ENCODE data around the gene LYPD6B.

The LYPD6B gene

DNA sequence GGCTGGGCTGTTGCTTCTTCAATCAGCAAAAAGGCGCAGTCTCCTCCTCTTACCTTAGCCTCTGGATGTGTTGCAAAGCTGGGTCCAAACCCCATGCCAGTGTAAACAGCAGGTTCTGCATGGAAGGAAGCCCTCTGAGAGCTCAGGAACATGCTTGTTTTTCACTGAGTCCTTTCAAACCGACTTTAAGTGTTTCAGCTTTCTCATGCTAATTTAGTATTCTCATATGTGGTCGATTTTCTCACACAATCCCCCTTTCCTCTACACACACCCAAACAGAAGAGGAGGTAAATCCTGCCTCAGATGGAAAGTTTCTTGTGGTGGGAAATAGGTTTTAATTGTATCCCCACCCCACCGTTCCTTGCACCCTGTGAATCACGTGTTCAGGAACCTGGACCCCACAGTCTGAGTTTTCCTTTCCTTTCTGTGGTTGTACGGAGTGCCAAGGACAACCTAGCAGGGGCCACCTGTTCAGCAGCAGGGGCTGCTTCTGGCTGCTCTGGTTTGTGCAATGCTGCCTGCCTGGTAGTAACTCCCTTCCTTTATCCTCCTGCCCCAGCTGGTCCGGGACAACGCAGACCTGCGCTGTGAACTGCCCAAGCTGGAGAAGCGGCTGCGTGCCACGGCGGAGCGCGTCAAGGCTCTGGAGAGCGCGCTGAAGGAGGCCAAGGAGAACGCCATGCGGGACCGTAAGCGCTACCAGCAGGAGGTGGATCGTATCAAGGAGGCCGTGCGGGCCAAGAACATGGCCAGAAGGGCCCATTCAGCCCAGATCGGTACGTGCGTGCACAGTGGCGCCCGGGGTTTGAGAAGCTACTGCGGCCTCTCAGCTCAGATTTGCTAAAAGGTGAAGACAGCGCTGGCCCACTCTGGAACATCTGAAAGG lies 28.7 kb upstream of the LYPD6B start:
- in situ Hi-C loops (cut with HindIII; ENCODE audit: low sequenced_read_pairs): loop anchor here (25.0 kb wide), 1 partner anchor 552 kb away; no protein-coding TSS in a partner anchor

DNA sequence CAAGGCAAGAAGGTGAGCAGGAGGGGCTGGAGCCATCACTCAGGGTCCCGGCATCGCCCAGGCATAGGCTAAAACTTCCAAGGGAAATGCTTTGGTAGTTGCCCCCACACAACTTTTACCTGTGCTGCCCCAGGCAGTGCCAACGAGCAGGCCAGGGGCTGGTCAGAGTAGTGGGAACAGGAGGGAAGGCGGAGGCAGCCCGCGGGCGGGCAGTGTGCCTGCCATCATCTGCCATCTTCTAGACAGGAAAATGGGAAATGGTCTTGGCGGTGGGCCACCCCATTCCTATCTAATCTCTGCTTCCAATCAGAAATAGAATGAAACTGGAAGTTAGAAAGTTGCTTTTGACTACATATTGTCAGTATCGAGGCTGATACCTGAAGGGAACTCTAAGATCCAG lies 26.0 kb upstream of the LYPD6B start:
- in situ Hi-C loops (cut with HindIII; ENCODE audit: low sequenced_read_pairs): loop anchor here (25.0 kb wide), 1 partner anchor 550 kb away; no protein-coding TSS in a partner anchor

DNA sequence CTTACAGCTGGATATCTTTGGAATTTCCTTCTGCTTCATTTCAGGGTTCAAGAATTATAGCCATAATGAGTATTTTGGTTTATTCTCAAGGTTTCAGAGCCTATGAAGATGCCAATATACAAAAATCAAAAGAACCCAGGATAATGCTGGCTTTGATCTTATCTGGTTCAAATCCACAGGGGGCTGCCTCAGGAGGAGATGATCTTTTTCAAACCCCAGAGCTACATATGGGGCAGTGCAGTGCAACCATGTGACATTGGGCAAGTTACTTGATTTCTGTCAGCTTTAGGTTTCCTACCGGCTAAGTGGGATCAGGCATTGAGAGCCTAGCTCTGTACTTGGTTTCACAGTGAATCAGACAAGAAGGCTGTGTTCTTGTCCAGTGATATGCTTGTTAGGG lies 23.0 kb upstream of the LYPD6B start:
- in situ Hi-C loops (cut with HindIII; ENCODE audit: low sequenced_read_pairs): loop anchor here (25.0 kb wide), 1 partner anchor 547 kb away; no protein-coding TSS in a partner anchor

DNA sequence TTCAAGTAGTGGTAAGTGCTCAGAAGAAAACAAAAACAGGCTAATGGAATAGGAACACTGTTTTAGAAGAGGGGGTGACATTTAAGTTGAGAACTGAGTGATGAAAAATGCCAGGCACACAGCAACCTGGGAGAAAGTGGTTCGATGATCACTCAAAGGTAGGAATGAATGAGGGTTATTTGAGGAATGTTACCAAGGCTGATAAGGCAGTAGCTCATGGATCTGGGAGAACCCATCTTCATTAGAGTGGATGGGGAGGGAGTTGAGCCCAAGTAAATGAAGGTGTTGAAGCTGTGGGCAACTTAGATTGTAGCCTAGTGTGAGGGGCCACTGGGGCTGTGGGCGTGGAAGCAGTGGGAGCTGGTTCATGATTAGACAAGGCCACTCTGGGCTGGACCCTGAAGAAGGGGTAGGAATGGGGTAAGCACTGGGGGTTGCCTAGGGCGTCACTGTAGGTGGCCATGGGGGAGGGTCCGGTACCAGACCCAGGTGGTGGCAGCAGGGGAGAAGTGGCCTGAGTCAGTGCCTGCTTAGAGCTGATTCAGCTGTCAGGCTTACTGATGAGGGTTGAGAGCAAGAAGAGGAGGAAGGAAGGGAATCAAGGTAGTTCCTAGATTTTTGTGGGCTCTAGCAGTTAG lies 22.5 kb upstream of the LYPD6B start:
- in situ Hi-C loops (cut with HindIII; ENCODE audit: low sequenced_read_pairs): loop anchor here (25.0 kb wide), 1 partner anchor 546 kb away; no protein-coding TSS in a partner anchor

DNA sequence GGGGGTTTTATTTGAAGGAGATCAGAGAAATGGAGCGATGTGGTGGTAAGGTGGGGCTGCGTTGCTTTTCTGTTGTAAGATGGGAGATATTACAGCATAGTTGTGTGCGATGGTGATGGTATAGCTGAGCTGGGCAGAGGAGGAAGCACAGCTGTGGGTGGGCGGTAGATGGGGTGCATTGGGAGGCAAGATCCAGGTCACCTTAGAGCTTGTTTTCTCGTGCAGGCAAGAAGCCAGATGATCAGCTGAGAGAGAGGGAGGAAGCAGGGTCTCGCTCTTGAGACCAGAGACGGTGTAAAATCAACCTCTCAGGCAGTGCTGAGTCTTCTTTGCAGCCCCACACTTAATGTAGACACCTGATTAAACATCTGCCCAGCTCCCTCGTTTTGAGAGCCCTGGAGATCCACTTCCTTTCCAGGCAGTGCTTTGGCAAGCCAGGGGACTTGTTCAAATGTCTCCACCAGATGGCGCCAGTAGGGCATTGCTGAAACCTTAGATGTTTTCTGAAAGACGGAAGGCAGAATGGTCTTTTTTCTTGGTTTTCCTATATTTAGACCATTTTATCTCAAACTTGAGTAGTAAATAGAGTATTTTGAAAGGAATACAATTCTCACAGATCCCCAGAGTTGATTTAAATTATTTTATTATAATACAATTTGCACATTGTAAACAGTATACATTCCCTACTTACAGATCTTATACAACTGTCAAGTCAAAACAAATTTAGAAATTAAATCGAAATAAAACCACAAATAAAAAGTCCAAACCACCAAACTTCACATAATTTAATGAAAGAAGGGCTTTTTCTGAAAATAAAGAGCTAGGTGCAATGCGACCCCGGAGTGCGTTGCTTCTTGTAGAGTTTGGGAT lies 21.1 kb upstream of the LYPD6B start:
- in situ Hi-C loops (cut with HindIII; ENCODE audit: low sequenced_read_pairs): loop anchor here (25.0 kb wide), 1 partner anchor 545 kb away; no protein-coding TSS in a partner anchor

DNA sequence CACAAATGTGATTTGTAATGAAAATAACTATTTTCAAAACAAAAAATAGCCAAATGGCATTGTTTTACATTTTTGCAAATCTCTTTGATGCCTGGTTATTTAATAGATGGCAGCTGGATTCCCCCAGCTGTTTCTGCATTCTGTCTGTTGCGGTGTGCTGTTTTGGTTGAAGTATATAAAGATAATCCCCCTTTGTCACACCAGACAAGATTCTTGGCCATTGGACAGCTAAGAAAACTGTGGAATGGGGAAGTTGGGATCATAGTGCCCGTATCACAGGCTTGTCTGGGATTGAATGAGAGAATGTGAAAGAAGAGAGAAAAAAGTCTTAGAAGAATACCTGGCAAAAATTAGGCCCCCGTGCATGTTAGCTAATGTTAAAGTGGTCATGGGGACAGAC lies 19.5 kb upstream of the LYPD6B start:
- in situ Hi-C loops (cut with HindIII; ENCODE audit: low sequenced_read_pairs): loop anchor here (25.0 kb wide), 1 partner anchor 543 kb away; no protein-coding TSS in a partner anchor

DNA sequence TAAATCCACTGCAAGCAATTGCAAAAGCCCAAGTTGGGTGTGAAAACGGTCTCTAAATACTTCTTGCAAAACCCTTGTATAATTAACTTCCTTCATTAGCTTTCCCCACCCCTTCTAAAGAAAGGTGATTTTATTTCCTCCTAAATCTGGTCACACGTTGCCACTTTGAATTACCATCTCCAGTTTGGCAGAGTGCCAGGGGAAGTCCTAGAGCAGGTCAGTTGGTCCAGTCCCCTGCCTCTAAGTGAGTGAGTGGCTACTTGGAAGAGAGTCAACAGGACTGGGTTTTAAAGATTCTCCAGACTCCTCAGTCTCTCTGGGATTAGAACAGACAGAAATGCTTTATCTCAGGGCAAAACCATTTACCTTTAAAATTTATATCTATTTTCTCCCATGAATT lies 18.7 kb upstream of the LYPD6B start:
- in situ Hi-C loops (cut with HindIII; ENCODE audit: low sequenced_read_pairs): loop anchor here (25.0 kb wide), 1 partner anchor 543 kb away; no protein-coding TSS in a partner anchor

DNA sequence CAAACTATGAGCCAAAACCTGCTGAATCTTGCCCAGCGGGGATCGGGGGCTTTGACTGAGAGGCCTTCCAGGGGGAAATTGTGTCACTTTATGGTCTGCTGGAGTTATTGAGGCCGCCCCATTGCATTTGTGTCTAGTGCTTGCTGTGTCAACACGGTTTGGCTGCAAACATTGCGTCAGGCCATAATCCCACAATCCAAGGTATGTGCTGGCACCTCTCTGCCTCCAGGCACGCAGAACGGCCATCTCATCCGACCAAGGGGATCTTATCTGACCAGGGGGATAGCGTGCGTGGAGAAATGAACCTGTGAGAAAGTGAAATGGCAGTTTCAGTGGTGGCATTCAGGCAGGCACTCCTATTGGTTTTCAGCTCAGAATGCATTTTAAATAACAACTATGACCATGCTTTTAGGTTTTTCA lies 18.1 kb upstream of the LYPD6B start:
- in situ Hi-C loops (cut with HindIII; ENCODE audit: low sequenced_read_pairs): loop anchor here (25.0 kb wide), 1 partner anchor 542 kb away; no protein-coding TSS in a partner anchor

DNA sequence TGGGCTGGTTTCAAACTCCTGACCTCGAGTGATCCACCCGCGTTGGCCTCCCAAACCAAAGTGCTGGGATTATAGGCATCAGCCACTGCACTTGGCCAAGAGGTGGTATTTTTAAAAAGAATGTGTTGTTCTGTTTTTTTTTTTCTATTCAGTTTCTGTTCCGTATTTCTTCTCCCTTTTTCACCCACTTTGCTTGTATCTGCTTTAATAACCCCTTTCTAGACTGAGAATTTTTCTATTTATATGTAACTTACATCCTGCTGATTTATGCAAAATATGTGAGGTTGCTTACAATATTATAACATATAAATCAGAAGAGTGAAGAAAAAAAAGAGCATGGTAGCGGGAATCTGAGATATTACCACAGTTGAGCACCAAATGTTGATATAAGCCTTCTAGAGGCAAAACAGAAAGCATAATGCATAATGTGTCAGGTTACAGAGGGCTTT lies 17.2 kb upstream of the LYPD6B start:
- in situ Hi-C loops (cut with HindIII; ENCODE audit: low sequenced_read_pairs): loop anchor here (25.0 kb wide), 1 partner anchor 541 kb away; no protein-coding TSS in a partner anchor

DNA sequence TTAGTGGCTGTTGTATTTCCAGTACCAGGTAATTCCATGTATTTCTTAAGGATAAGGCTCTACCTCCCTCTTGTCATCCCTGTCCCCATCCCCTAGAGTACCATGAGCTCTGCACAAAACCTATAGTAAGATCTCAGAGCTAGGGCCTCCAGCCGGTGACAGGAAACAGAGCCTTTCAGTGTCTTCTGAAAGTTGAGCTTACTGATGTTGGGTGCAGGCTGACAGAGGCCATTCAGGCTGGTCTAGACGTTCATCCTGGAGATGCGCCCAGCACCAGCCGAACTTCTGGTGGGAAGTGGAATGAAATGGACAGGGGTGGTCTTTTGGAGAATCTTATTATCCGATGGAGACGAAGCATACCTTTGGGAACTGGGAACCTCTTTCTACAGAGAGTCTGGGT lies 16.7 kb upstream of the LYPD6B start:
- in situ Hi-C loops (cut with HindIII; ENCODE audit: low sequenced_read_pairs): loop anchor here (25.0 kb wide), 1 partner anchor 541 kb away; no protein-coding TSS in a partner anchor

DNA sequence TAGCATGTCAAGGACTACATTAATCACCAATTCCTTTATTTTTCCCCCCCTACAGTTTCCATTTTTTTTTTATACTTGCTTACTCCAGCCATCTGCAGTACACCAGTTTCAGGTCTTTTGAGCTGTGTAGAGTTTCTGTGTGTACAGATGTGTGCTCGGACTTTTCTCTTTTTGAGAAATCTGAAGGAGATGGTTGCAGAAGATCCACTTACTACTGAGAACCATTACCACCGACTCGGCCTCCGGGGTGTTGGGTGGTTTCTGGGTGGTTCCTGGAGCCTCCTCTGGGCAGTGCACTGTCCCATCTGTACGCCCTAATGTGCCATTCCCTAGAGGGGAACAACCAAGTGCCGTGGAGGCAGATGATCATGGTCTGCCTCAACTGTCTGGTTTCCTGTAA lies 15.4 kb upstream of the LYPD6B start:
- in situ Hi-C loops (cut with HindIII; ENCODE audit: low sequenced_read_pairs): loop anchor here (25.0 kb wide), 1 partner anchor 539 kb away; no protein-coding TSS in a partner anchor

DNA sequence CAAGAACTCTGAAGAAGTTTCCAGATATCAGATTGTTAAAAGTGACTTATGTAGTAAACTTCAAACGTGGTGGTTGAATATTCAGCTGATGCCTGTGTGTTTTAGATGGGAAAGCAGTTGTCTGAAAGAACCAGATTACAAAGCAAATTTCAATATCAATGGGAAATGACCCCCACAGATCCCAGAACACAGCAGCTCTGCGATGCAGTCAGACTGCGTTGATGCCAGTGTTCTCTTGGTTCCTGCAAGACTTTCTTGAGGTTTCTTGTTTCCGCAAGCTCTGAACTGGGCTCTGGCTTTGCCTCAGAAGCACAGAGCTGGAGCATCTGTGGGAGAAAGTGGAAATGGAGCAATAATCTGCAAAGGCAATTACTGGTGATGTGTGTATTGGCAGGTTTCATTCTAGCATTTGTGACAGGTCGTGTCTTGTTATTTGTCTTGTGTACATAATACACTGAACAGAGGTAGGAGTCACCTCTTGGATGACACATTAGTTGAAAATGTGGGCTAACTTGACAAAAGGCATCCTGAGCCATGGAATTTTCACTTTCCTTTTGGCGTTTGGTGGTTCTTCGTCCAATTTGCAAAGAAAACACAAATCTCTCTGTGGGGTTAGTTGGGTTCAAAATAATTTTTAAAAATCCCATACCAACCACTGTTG lies 10.8 kb upstream of the LYPD6B start:
- in situ Hi-C loops (cut with HindIII; ENCODE audit: low sequenced_read_pairs): no loop called here

DNA sequence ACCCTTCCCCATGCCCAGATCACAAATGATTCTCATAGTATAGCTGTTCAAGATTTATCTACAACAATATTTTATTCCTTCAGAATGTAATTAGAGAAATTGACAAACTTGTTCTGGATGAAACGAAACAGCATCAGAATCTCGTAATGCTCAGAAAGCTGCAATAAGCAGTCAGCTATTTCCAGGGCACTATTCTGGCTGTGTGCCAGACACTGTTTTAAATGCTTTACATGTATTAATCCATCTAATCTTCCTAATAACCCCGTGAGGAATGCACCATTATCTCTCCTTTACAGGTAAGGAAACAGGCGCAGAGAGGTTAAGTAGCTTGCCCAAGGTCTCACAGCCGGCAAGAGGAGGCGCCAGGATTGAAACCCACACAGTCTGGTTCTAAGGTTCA lies 10.1 kb upstream of the LYPD6B start:
- in situ Hi-C loops (cut with HindIII; ENCODE audit: low sequenced_read_pairs): no loop called here

DNA sequence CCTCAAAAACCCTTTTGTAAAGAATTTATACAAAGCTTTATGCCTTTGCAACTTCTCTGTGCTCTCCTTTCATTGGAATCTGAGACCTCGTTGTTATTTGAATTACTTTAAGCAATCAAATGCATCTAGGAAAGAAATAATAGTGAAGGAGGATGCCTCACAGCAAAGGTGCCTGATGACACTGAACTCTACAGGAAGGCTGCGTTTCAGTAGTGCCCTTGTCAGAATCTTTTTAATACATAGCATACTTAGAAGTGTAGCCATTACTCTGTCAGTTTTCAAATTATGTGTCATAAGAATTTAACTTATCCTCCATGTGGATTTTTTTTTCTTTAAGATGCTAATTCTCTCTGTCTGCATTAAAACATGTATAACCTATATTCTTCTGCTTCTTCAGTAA lies 9.6 kb upstream of the LYPD6B start:
- in situ Hi-C loops (cut with HindIII; ENCODE audit: low sequenced_read_pairs): no loop called here

DNA sequence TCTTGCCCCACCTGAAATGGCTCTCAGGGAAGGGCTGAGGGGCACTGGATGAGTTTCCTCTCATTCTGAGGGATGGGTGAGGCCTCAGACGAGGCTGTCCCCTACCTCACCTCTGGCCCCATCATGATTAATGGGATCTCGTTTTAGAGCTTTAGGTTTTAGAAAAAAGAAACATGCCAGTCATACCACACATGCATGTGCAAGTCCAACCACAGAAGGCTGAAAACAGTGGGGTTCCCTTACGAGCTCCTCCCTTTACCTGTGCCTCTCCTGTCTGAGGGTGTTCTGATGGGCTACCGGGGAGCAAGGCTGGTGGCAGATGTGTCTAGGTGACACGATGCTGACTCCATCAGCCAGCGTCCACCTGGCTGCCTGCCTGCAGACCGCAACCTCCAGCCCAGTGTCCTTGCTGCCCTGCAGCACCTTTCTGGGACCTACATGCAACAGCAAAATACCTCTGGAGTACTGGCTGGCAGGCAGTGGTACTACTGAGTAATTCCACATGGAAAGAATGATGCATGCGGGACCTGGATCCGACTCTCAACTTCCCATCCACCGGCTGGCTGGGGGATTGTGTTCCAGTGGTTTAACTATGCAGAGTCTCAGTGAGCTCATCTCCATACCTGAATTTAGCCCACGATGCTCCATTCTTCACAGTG lies 9.1 kb upstream of the LYPD6B start:
- in situ Hi-C loops (cut with HindIII; ENCODE audit: low sequenced_read_pairs): no loop called here

DNA sequence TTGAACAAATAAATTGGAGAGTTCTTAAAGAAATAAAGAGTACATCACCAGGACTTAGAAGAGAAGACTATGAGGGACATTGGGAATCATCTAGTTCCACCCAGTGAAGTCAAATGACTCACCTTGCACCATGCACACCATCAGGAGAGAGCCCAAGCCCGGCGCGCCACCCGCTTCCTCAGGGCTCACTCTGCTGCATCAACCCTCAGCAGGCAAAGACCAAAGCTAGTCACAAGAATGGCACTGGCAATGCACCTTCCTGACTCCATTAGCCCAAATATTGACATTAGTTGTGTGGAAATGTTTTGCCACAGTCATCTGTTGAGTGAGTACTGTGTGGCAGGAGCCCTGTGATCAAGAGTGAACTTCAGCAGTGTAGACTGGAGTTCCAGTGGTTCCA lies 7.1 kb upstream of the LYPD6B start:
- in situ Hi-C loops (cut with HindIII; ENCODE audit: low sequenced_read_pairs): no loop called here

DNA sequence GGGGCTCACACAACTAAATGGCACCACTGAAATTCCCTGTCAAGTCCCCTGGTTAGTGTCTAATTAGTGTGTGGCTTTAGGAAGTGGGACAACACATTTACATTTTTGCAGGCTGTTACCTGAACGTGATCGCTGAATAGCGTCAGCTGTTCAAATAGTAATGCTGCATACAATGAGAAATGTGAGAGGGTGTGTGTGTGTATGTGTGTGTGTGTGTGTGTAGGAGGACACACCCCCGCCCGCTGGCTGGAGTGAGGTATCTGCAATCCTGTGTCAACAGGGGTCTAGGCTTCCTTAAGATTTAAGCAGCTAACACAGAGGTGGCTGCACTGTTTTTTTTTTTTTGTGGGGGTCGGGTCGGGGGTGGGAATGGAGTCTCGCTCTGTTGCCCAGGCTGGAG lies 4.8 kb upstream of the LYPD6B start:
- in situ Hi-C loops (cut with HindIII; ENCODE audit: low sequenced_read_pairs): no loop called here

DNA sequence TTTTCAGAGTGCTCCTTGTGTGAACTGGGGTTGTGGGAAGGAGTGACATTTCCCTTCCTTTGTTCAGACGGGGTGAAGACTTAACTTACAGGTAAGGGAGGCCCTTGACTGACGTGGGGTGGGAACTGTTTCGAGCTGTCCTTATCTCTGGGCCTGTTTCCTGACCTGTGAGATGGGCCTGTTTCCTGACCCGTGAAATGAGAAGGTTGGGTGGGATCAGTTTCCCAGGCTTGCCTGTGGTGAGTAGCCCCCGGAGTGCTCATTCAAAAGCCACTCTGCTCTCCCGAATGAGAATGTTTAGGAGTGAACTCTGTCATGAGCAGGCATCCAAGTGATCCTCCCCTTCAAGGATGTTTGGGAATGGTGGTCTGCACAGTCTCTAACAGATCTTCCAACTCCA lies 4.1 kb upstream of the LYPD6B start:
- in situ Hi-C loops (cut with HindIII; ENCODE audit: low sequenced_read_pairs): no loop called here

DNA sequence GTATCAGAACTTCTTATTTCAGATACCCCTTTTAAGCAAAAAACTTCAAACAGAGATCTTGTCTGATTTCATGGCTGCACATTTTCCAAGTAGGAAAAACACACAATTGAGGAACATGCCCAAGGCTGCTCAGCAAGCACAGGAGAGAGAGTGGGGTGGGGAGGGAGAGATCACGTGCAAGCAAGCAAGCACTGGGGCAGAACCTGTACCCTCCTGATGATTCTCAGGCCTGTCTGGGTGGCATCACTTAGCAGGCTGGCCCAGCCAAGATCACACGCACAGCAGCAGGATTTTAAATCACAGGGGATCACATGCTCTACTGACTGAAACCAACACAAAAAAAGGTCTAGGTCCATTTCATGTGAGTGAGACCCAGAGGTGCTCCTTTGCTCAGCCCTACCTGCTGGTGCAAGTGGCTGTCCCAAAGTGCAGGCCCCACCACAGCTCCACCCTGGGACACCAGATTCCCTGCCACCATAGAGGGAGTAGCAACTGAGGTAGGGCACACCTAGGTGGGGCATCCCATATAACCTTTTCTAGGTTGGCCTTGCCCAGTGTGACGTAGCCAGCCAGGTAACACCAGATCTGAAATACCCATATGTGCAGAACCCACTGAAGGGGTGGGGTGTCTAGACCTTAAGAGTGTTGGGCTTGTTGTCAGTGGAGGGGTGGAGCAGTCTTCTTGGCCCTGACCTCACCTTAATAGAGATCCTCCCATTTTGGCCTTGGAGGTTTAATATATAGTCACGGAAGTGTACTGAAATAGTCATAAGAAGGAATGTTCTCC lies 1.8 kb upstream of the LYPD6B start:
- in situ Hi-C loops (cut with HindIII; ENCODE audit: low sequenced_read_pairs): no loop called here
